PC-9 (cell line): ENCODE measurements around the gene CCDC8.

Experiments used
- EZH2 ChIP-seq: fragments of 200-600 bp; sonication (generic); IDR thresholded peaks from 2 replicates; pipeline ENCODE4 v1.8.0; 2017; ENCODE audit warnings: antibody characterized with exemption, low read depth
- TF ChIP-seq, protein P1 (sequence below): fragments of 200-600 bp; sonication (generic); conservative IDR thresholded peaks from 2 replicates; pipeline ENCODE4 v1.6.1; 2017; ENCODE audit warnings: mixed run types, antibody characterized with exemption, mild to moderate bottlenecking, moderate library complexity

DNA sequence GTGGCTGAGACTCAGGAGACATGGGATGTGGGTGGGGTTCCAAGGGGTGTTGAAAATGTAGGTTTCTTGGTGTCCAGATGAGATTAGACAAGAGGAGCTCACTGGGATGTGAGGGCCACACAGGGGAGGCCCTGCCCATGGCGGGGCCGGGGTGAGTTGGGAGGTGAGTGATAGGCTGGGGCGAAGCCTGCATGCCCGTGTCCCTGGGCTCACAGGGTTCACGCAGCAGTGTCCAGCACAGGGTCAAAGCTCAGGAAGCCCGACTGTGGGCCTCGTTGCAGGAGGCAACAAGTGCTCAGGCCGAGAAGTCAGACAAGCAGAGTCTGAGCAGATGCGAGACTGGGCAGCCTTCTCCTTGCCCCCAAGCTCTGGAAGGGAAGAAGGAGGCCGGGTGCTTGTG lies 27.2 kb downstream of the CCDC8 start:
- TF ChIP-seq, protein P1, sequence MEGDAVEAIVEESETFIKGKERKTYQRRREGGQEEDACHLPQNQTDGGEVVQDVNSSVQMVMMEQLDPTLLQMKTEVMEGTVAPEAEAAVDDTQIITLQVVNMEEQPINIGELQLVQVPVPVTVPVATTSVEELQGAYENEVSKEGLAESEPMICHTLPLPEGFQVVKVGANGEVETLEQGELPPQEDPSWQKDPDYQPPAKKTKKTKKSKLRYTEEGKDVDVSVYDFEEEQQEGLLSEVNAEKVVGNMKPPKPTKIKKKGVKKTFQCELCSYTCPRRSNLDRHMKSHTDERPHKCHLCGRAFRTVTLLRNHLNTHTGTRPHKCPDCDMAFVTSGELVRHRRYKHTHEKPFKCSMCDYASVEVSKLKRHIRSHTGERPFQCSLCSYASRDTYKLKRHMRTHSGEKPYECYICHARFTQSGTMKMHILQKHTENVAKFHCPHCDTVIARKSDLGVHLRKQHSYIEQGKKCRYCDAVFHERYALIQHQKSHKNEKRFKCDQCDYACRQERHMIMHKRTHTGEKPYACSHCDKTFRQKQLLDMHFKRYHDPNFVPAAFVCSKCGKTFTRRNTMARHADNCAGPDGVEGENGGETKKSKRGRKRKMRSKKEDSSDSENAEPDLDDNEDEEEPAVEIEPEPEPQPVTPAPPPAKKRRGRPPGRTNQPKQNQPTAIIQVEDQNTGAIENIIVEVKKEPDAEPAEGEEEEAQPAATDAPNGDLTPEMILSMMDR: no peak
- TF ChIP-seq EZH2: no peak
